Testis (tissue), 2 donors: ENCODE results near the gene ATAT1.

Source experiments
- CTCF ChIP-seq, 3 experiments: fragments of 450-650 bp in 2 of 3; fragments of 200-600 bp in 1 of 3; sonication (generic) in 1 of 3; IDR thresholded peaks; one replicate each; pipeline ENCODE4 v1.5.1; 2016 to 2019; ENCODE audit warnings: antibody characterized with exemption in 3 of 3, mild to moderate bottlenecking in 2 of 3, moderate library complexity in 1 of 3
- POLR2A ChIP-seq: fragments of 450-650 bp; IDR thresholded peaks from one replicate; pipeline ENCODE4 v1.6.1; 2017; ENCODE audit warnings: antibody characterized with exemption, mild to moderate bottlenecking, moderate library complexity

- TF ChIP-seq CTCF (IDR thresholded peaks at IDR 0.05) (no peak), POLR2A (no peak)
Measured at GRCh38 chr6:30590509-30590908, 36.2 kb upstream of the ATAT1 start.
